Sigmoid colon (tissue), 7 donors: ENCODE measurements around the gene TRMT2A. TPM values are rescaled to one million over a fixed set of nuclear protein-coding genes. Genes with fewer than 3 reads are reported as not detected.
"Not testable (repeated sequence)": the region's sequence is repeated elsewhere in the genome, so short reads cannot be mapped to it uniquely, and the experiment has no call there.

Source experiments
- DNase-seq: peaks from one replicate; pipeline ENCODE4 v3.0.0-alpha.2; 2019
- H3K27ac ChIP-seq, 4 donors: fragments of 200-600 bp; sonication (generic); one replicate each; pipeline ENCODE4 v1.5.1; 2016 to 2019; ENCODE audit warnings: mild to moderate bottlenecking in 1 of 4
- H3K27me3 ChIP-seq, 3 donors: fragments of 200-600 bp; sonication (generic); one replicate each; pipeline ENCODE4 v1.5.1; 2019; ENCODE audit warnings: mild to moderate bottlenecking in 1 of 3
- H3K36me3 ChIP-seq, 4 donors: fragments of 200-600 bp; sonication (generic); one replicate each; pipeline ENCODE4 v1.5.1; 2016 to 2019
- H3K4me1 ChIP-seq, 4 donors: fragments of 200-600 bp; sonication (generic); one replicate each; pipeline ENCODE4 v1.5.1; 2017 to 2019
- H3K4me3 ChIP-seq, 4 donors: fragments of 200-600 bp; sonication (generic); one replicate each; pipeline ENCODE4 v1.5.1; 2017 to 2019; ENCODE audit warnings: mild to moderate bottlenecking in 2 of 4, moderate library complexity in 1 of 4
- H3K9me3 ChIP-seq, 4 donors: fragments of 200-600 bp in 3 of 4; sonication (generic) in 3 of 4; one replicate each; pipeline versions ENCODE4 v1.5.1 to v1.6.1; 2013 to 2019
- EP300 ChIP-seq, 4 donors: sonication (generic); formaldehyde crosslinking; IDR thresholded peaks; one replicate each; pipeline ENCODE4 v1.6.1; 2017; ENCODE audit warnings: antibody characterized with exemption in 4 of 4
- POLR2A ChIP-seq, 2 donors: fragments of 450-650 bp; IDR thresholded peaks; one replicate each; pipeline ENCODE4 v1.6.1; 2016; ENCODE audit warnings: antibody characterized with exemption in 2 of 2, mild to moderate bottlenecking in 2 of 2, moderate library complexity in 2 of 2
- POLR2AphosphoS5 ChIP-seq, 4 donors: sonication (generic); formaldehyde crosslinking; IDR thresholded peaks; one replicate each; pipeline ENCODE4 v1.6.1; 2017; ENCODE audit warnings: antibody characterized with exemption in 4 of 4
- WGBS, 2 donors: extraction: QIAGEN DNeasy Blood & Tissue Kit; methylation state at CpG; one replicate each; pipeline ENCODE4 v1.1.7; 2013; 5-methylcytosine and 5-hydroxymethylcytosine counted together
- intact Hi-C: fragments of 100-400 bp; cut with DNase I; formaldehyde crosslinking; loops from one replicate; pipeline ENCODE4 v1.15.1; 2023
- polyA plus RNA-seq, 3 donors: library from polyadenylated mRNA; stranded (reverse); fragments of 200-250 nt; gene quantifications; one replicate each; pipeline ENCODE4 v1.2.3, GENCODE V29; 2013
- total RNA-seq, 4 donors: library from RNA; depleted of rRNA; stranded (reverse); fragments of >200 nt; gene quantifications; one replicate each; pipeline ENCODE4 v1.1.0, GENCODE V29; 2016
- TF ChIP-seq, protein P1 (sequence below), 4 experiments: fragments of 450-650 bp in 3 of 4; fragments of 200-600 bp in 1 of 4; IDR thresholded peaks; one replicate each; pipeline ENCODE4 v1.5.1; 2016 to 2019; ENCODE audit warnings: antibody characterized with exemption in 4 of 4, mild to moderate bottlenecking in 3 of 4, moderate library complexity in 2 of 4
- donor health status: healthy with polysubstance abuse.
- donor health status: Bipolar disorder and iron deficiency.
- donor health status: healthy.

Gene TRMT2A
- total and polyA plus RNA-seq, 7 donors, result 8.6 to 55.1 (median 43.7) TPM

DNA sequence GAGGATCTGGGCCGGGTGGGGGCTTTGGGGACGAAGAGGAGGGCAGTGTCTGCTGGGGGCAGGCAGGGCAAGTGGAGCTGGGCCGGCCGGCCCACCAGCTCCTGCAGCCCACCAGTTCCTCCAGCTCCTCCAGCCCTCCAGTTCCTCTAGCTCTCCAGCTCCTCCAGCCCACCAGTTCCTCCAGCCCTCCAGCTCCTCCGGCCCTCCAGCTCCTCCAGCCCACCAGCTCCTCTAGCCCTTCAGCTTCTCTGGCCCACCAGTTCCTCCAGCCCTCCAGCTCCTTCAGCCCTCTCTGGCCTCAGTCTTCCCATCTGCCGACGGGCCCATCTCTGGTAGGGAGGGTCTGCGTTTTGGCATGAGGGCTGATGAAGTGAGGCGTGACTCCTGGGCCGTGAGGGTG lies 43.0 kb upstream of the TRMT2A start:
- Histone ChIP-seq H3K4me3 (no peak overlapping the region), H3K27ac (no peak overlapping the region), H3K36me3 (no peaks in the 10 kb centered on the region), H3K9me3 (no peaks in the 10 kb centered on the region), H3K4me1 (peaks cover 0 to 3% (median 0%) of the 10 kb centered on the region in 4 donors), H3K27me3 (peaks cover 0 to 19% (median 6%) of the 10 kb centered on the region in 3 donors)
- intact Hi-C loops, result no loop called here
- 66 to 83% methylated on average over 10 of the region's 10 CpGs for WGBS, 2 donors
- DNase-seq, result no peak
- TF ChIP-seq POLR2A (IDR thresholded peaks at IDR 0.05), result no peak
- TF ChIP-seq, protein P1, sequence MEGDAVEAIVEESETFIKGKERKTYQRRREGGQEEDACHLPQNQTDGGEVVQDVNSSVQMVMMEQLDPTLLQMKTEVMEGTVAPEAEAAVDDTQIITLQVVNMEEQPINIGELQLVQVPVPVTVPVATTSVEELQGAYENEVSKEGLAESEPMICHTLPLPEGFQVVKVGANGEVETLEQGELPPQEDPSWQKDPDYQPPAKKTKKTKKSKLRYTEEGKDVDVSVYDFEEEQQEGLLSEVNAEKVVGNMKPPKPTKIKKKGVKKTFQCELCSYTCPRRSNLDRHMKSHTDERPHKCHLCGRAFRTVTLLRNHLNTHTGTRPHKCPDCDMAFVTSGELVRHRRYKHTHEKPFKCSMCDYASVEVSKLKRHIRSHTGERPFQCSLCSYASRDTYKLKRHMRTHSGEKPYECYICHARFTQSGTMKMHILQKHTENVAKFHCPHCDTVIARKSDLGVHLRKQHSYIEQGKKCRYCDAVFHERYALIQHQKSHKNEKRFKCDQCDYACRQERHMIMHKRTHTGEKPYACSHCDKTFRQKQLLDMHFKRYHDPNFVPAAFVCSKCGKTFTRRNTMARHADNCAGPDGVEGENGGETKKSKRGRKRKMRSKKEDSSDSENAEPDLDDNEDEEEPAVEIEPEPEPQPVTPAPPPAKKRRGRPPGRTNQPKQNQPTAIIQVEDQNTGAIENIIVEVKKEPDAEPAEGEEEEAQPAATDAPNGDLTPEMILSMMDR (IDR thresholded peaks at IDR 0.05), result no peak
- TF ChIP-seq EP300 (IDR thresholded peaks at IDR 0.05), result no peak
- no peak for TF ChIP-seq POLR2AphosphoS5 (IDR thresholded peaks at IDR 0.05)

DNA sequence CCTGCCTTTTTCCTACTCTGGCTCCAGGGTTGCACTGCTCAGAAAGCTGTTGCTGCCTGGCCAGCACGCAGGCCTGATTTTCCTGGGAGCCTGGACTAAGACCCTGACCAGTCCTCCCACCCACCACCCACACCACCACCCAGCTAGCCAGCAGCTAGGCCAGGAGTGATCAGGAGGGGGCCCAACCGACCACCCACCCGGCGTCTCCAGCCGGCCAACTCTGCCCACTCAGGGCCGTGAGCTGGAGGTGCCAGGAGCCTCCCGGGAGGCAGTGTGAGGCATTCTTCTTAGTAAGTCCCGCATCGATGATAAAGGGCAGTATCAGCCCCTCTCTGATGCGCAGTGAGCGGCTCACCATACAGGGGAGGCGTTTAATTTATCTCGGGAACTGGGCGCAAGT lies 42.5 kb upstream of the TRMT2A start:
- not testable (repeated sequence) for H3K36me3 ChIP-seq, H3K4me3 ChIP-seq, H3K9me3 ChIP-seq, H3K27ac ChIP-seq, DNase-seq, H3K4me1 ChIP-seq
- WGBS, 2 donors, result 69 to 78% methylated on average over 12 of the region's 14 CpGs
- peaks cover 0 to 24% (median 11%) of the 10 kb centered on the region in 3 donors for H3K27me3 ChIP-seq
- intact Hi-C loops, result loop anchor here (5.0 kb wide), 1 partner anchor 108 kb away; the partner anchor contains the start of gene RTN4R

DNA sequence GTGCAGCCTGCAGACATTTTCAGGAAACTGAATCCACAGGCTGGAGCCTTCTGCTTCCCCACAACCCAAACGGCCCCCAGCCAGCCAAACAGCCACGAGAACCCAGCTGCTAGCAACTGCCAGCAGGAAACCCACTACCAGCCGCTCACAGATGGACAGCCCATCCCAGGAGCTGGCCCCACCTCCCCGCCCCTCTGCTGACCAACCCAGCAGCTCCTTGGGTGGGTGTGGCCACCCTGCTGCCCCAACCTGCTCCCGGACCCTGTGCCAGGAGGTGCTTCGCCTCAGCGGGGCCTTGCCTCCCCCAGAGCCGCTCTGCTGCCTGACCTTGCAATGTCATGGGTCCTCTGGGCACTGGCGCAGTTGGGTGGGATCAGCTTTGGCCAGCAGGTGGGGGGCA lies 42.0 kb upstream of the TRMT2A start:
- no peak overlapping the region for H3K27ac ChIP-seq
- H3K9me3 ChIP-seq, result no peaks in the 10 kb centered on the region
- intact Hi-C loops, result loop anchor here (5.0 kb wide), 1 partner anchor 108 kb away; the partner anchor contains the start of gene RTN4R
- no peaks in the 10 kb centered on the region for H3K36me3 ChIP-seq
- TF ChIP-seq EP300 (IDR thresholded peaks at IDR 0.05), result no peak
- no peak for TF ChIP-seq POLR2AphosphoS5 (IDR thresholded peaks at IDR 0.05)
- TF ChIP-seq, protein P1 (IDR thresholded peaks at IDR 0.05), result no peak
- TF ChIP-seq POLR2A (IDR thresholded peaks at IDR 0.05), result no peak
- no peak overlapping the region for H3K4me3 ChIP-seq
- WGBS, 2 donors, result 17 to 34% methylated on average over 9 of the region's 9 CpGs
- DNase-seq, result no peak
- peaks cover 0 to 28% (median 14%) of the 10 kb centered on the region in 3 donors for H3K27me3 ChIP-seq
- peaks cover 0 to 3% (median 0%) of the 10 kb centered on the region in 4 donors for H3K4me1 ChIP-seq

DNA sequence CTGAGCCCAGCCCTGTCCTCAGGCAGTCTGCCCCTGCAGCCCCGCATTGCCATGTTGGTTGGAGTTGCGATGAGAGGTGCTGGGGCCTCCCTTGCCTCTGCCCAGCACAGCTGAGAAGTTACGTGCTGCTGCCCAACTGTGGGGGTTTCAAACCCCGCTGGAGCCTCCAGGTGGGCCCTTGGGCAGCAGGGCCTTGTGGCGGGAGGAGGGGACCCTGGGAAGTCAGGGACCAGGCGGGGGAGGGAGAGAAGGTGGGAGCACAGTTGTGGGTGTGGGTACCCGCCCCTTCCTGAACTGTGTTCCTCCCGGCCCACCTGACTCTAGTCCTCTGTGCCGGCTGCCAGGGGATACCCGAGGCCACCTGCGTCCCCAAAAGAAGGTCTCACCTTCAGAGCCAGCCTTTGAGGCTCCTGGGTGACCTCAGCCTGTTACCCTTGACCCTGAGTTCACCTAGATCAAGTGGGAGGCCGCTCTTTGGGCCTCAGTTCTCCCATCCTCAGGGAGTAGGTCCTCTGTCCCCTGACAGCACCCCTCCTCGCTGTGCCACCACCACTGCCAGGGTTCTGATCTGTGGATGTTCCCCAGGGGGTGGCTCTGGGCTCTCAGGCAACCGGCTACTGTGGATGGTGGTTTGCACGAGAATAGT lies 41.5 kb upstream of the TRMT2A start:
- 56 to 71% methylated on average over 15 of the region's 15 CpGs for WGBS, 2 donors
- peaks cover 0 to 3% (median 0%) of the 10 kb centered on the region in 4 donors for H3K4me1 ChIP-seq
- H3K9me3 ChIP-seq, result no peaks in the 10 kb centered on the region
- TF ChIP-seq POLR2A (IDR thresholded peaks at IDR 0.05), result no peak
- TF ChIP-seq, protein P1 (IDR thresholded peaks at IDR 0.05), result no peak
- TF ChIP-seq POLR2AphosphoS5 (IDR thresholded peaks at IDR 0.05), result no peak
- TF ChIP-seq EP300 (IDR thresholded peaks at IDR 0.05), result no peak
- H3K27me3 ChIP-seq, result peaks cover 0 to 28% (median 14%) of the 10 kb centered on the region in 3 donors
- DNase-seq, result no peak
- intact Hi-C loops, result loop anchor here (5.0 kb wide), 1 partner anchor 109 kb away; the partner anchor contains the start of gene RTN4R
- no peaks in the 10 kb centered on the region for H3K36me3 ChIP-seq
- no peak overlapping the region for H3K27ac ChIP-seq
- no peak overlapping the region for H3K4me3 ChIP-seq

DNA sequence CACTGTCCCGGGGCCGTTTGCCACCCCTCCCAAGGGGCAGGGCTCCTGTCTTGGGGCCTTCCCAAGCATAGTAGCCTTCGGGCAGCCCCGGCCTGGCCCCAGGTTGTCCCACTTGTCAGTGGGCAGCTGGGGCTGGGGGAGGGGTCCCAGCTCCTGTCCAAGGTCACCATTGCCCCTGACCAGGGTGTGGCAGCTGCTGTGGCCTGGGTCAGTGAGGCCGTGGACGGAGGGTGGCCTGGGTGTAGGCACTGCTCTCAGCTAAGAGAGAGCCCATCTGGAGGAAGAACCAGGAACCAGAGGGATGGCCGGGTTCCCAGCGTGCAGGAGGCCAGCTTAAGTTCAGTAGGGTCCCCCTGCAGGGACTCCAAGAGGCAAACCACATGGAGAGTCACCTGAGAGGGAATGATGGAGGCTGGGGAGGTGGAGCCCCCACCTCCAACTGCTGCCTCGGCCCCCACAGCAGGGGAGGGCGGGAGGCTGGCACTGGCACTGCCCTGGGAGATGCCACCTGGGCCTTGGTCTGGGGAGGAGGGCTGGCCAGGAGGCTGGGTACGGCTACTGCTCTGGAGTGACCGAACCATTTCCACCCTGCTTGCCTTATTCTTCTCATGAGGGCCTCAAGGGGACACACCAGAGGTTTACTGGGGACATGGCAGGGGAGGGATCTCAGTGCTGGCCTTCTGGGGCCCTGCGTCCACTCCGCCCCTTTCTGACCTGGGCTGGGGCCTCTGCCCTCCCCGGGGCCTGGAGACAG lies 40.6 kb upstream of the TRMT2A start:
- TF ChIP-seq POLR2AphosphoS5 (IDR thresholded peaks at IDR 0.05), result no peak
- TF ChIP-seq EP300 (IDR thresholded peaks at IDR 0.05), result no peak
- TF ChIP-seq, protein P1 (IDR thresholded peaks at IDR 0.05), result no peak
- TF ChIP-seq POLR2A (IDR thresholded peaks at IDR 0.05), result no peak
- H3K4me1 ChIP-seq, result peaks cover 0 to 3% (median 0%) of the 10 kb centered on the region in 4 donors

More for the DNA sequence above, 40.6 kb upstream of the TRMT2A start:
- Histone ChIP-seq H3K4me3 (no peak overlapping the region), H3K9me3 (no peaks in the 10 kb centered on the region), H3K27ac (no peak overlapping the region), H3K27me3 (peaks cover 0 to 28% (median 14%) of the 10 kb centered on the region in 3 donors), H3K36me3 (no peaks in the 10 kb centered on the region)
- no peak for DNase-seq
- 48 to 63% methylated on average over 15 of the region's 15 CpGs for WGBS, 2 donors
- intact Hi-C loops, result loop anchor here (1.0 to 5.0 kb wide), 2 partner anchors 110 to 128 kb away; partner anchors contain the start of gene RTN4R
